K562 (cell line): ENCODE measurements around the gene RPS6KA2. TPM values are rescaled to one million over a fixed set of nuclear protein-coding genes. Genes with fewer than 3 reads are reported as not detected.

Experiments
- ARID1B ChIP-seq: fragments of 450-650 bp; IDR thresholded peaks from 2 replicates; pipeline ENCODE4 v1.6.1; 2016; ENCODE audit warnings: antibody characterized with exemption, mild to moderate bottlenecking, inconsistent platforms
- CBFB ChIP-seq: sonication (generic); formaldehyde crosslinking; IDR thresholded peaks from 2 replicates; pipeline ENCODE4 v1.4.0; 2020; ENCODE audit warnings: mild to moderate bottlenecking, missing genetic modification reagents
- HEY1 ChIP-seq: fragments of 250-450 bp; sonication (Bioruptor Pico); IDR thresholded peaks from 2 replicates; pipeline ENCODE4 v1.5.0; 2020; ENCODE audit warnings: mild to moderate bottlenecking, moderate library complexity, borderline replicate concordance
- KAT8 ChIP-seq: fragments of 450-650 bp; IDR thresholded peaks from 2 replicates; pipeline ENCODE4 v1.6.1; 2016; ENCODE audit warnings: low read depth, mild to moderate bottlenecking
- MCM2 ChIP-seq: fragments of 450-650 bp; IDR thresholded peaks from 2 replicates; pipeline ENCODE4 v1.6.1; 2017; ENCODE audit warnings: low read depth, mild to moderate bottlenecking
- RBM34 ChIP-seq: fragments of 200-400 bp; formaldehyde crosslinking; IDR thresholded peaks from 2 replicates; pipeline ENCODE4 v1.6.1; 2018; ENCODE audit warnings: low read length, borderline replicate concordance; ENCODE audit not compliant: insufficient read depth
- RERE ChIP-seq: sonication (generic); formaldehyde crosslinking; IDR thresholded peaks from 2 replicates; pipeline ENCODE4 v1.8.0; 2023; ENCODE audit warnings: missing genetic modification reagents, mild to moderate bottlenecking, borderline replicate concordance
- RREB1 ChIP-seq: fragments of 250-450 bp; sonication (Bioruptor Pico); IDR thresholded peaks from 2 replicates; pipeline ENCODE4 v1.4.0; 2020
- SMARCC2 ChIP-seq: fragments of 450-650 bp; IDR thresholded peaks from 2 replicates; pipeline ENCODE4 v1.6.1; 2017; ENCODE audit warnings: antibody characterized with exemption, moderate library complexity, mild to moderate bottlenecking, low read depth
- ZNF274 ChIP-seq: IDR thresholded peaks from 2 replicates; pipeline ENCODE4 v1.6.1; 2011; ENCODE audit warnings: low read depth, mild to moderate bottlenecking, low read length, moderate library complexity, borderline replicate concordance
- polyA plus RNA-seq, 8 experiments: library from polyadenylated mRNA; depleted of rRNA in 4 of 8; stranded (reverse) in 5 of 8; unstranded in 3 of 8; fragments of >200 nt; fragmentation: Nextera tagmentation in 2 of 8; fragmentation: Illumina TruSeq in 1 of 8; extraction: Ambion mirVana in 2 of 8; extraction: Trizol in 1 of 8; gene quantifications; 2 replicates each; pipeline versions ENCODE4 v1.2.1 to v1.2.3, GENCODE V29; 2011 to 2014; ENCODE audit warnings: inconsistent platforms in 1 of 8, missing spikeins in 1 of 8
- total RNA-seq, 7 experiments: library from RNA; depleted of rRNA in 6 of 7; stranded (reverse); fragments of >200 nt in 6 of 7; fragmentation: Illumina TruSeq in 2 of 7; extraction: Trizol in 2 of 7; gene quantifications; 2 replicates each; pipeline versions ENCODE4 v1.2.1 to v1.2.3, GENCODE V29; 2011 to 2021; ENCODE audit warnings: low replicate concordance in 1 of 7

The RPS6KA2 gene
- total and polyA plus RNA-seq, 9 of the 15 experiments (the other 6 are each of a cell fraction or from before 2014, with no cell fraction given): 0.29 to 1.00 (median 0.53) TPM

DNA sequence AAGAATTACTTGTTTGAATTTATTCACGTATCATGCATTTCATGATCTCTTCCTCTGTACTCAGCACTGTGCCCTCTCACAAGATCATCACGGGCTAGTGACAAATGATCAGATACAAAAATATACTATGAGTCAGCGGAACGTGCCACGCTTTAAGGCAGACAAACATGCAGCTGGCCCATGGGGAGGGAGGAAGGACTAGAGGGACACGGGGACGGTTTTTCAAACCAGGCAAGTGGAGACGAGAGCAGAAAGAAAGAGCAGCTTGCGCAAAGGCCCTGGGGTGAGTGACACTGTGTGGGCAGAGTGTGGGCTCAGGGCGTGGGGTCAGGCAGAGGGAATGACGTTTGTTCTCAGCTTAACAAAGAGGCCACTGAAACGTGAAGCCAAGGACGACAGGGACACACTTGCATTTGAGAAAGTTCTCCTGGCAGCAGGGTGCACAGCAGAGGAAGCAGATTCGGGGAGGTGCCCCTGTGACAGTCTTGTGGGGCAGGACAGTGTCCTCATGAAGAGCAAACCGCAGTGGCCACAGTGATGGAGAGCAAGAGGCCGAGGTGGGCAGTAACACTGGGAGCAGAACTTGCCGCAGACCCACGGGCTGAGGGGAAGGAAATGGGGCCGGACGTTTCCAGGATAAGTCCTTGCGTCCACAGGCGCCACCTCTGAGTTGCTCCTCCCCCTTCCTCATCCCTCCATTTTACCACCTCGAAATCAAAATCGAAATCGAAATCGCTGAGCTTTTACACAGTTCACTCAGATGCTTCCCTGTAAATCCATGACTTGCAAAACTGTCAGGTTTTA lies 6.9 kb upstream of the RPS6KA2 start (continued):
- TF ChIP-seq HEY1 (CRISPR knock-in tag): no peak
- no peak for TF ChIP-seq RBM34
- TF ChIP-seq SMARCC2: no peak
- no peak for TF ChIP-seq KAT8
- no peak for TF ChIP-seq CBFB (CRISPR knock-in tag)
- TF ChIP-seq RREB1 (CRISPR knock-in tag): no peak
- TF ChIP-seq RERE (CRISPR knock-in tag): no peak
- TF ChIP-seq ZNF274: no peak
- TF ChIP-seq MCM2: no peak
- 0 out of 2 replicates have a peak, but pooled peaks have one; percentile 7 for TF ChIP-seq ARID1B
